ENCODE measurements around the gene GFRA1. TPM values are rescaled to one million over a fixed set of nuclear protein-coding genes. Genes with fewer than 3 reads are reported as not detected.

Gene GFRA1
- total and polyA plus RNA-seq, 2 of the 4 experiments (the other 2 are of a cell fraction): 9.1 to 9.3 TPM

DNA sequence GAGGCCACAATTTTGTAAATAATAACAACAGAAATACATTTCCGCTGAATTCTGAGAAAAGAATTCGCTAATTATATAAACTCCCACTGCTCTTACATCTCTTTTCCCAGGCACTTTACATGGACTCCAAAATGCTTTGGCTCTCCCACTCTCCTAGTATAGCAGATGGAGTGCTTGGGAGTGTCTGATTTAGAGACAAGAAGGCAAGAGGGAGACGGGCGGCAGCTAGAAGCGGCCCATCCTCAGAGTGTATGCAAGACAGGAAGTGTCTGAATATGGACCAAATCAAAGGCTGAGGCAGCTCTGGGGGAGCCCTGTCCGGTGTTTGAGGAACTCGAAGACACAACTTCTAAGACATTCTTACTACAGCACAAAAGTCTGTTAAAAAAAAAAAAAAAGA, 212.1 kb downstream of the GFRA1 start:
- H3K4me1 ChIP-seq (ENCODE audit: control insufficient read depth, insufficient read depth, low read length): no peaks in the 10 kb centered on the region
- H3K56ac ChIP-seq (ENCODE audit: extremely low read depth, insufficient read depth, low read length): no peak overlapping the region
- H3K4me3 ChIP-seq (ENCODE audit: insufficient read depth, low read depth, low read length): no peak overlapping the region
- no peaks in the 10 kb centered on the region for H3K36me3 ChIP-seq (ENCODE audit: control insufficient read depth, insufficient read depth, low read length)
- no peaks in the 10 kb centered on the region for H4K20me1 ChIP-seq (ENCODE audit: insufficient read depth, low read length)
- H3K9me3 ChIP-seq (ENCODE audit: control insufficient read depth, insufficient read depth, low read length): 0 out of 2 replicates have a peak, but pooled peaks cover 4% of the 10 kb centered on the region
- dilution Hi-C loops (cut with HindIII; ENCODE audit: low sequenced_read_pairs, unreplicated experiment): no loop called here
- no peak overlapping the region for H3K14ac ChIP-seq (replicated peaks; ENCODE audit: low read depth, low read length)
- no peak overlapping the region for H2BK20ac ChIP-seq (ENCODE audit: low read depth, low read length)
- no peak overlapping the region for H4K5ac ChIP-seq (ENCODE audit: low read depth, low read length)
- H3K18ac ChIP-seq (ENCODE audit: low read depth, low read length): no peak overlapping the region
- no peak overlapping the region for H3K4ac ChIP-seq (ENCODE audit: low read depth, low read length)
- H2AK5ac ChIP-seq (ENCODE audit: low read depth, low read length): no peak overlapping the region
- ATAC-seq (ENCODE audit: low read depth) (no peak), DNase-seq (no peak)
- no peaks in the 10 kb centered on the region; the same call in 1 of the 2 replicates for H3K9me1 ChIP-seq (ENCODE audit: insufficient read depth, low read length)
- BruUV-seq (replicated peaks): no TSS peak
- no peaks in the 10 kb centered on the region for H3K79me1 ChIP-seq (ENCODE audit: low read depth in 1 of 2, low read length in 2 of 2)
- H2AFZ ChIP-seq (replicated peaks; ENCODE audit: low read length, poor library complexity): no peak overlapping the region
- no peak overlapping the region for H4K8ac ChIP-seq (ENCODE audit: low read depth in 2 of 2, low read length in 2 of 2)
- intact Hi-C loops (cut with micrococcal nuclease): no loop called here
- TF ChIP-seq CHD1 (IDR thresholded peaks at IDR 0.05; ENCODE audit: low read depth, low read length): no peak
- TF ChIP-seq BHLHE40 (IDR thresholded peaks at IDR 0.05; ENCODE audit: low read depth, low read length): no peak
- TF ChIP-seq, protein P1, sequence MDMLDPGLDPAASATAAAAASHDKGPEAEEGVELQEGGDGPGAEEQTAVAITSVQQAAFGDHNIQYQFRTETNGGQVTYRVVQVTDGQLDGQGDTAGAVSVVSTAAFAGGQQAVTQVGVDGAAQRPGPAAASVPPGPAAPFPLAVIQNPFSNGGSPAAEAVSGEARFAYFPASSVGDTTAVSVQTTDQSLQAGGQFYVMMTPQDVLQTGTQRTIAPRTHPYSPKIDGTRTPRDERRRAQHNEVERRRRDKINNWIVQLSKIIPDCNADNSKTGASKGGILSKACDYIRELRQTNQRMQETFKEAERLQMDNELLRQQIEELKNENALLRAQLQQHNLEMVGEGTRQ (IDR thresholded peaks at IDR 0.05; ENCODE audit: low read depth, low read length): no peak
- TF ChIP-seq FOS (IDR thresholded peaks at IDR 0.05; ENCODE audit: low read depth, low read length): no peak
- no peak for TF ChIP-seq POLR2A (IDR thresholded peaks at IDR 0.05; ENCODE audit: low read depth, low read length)
- TF ChIP-seq RFX5 (IDR thresholded peaks at IDR 0.05; ENCODE audit: low read depth, low read length): no peak
- TF ChIP-seq NFE2L2 (IDR thresholded peaks at IDR 0.05; ENCODE audit: low read depth, low read length): no peak
- TF ChIP-seq, protein P2, sequence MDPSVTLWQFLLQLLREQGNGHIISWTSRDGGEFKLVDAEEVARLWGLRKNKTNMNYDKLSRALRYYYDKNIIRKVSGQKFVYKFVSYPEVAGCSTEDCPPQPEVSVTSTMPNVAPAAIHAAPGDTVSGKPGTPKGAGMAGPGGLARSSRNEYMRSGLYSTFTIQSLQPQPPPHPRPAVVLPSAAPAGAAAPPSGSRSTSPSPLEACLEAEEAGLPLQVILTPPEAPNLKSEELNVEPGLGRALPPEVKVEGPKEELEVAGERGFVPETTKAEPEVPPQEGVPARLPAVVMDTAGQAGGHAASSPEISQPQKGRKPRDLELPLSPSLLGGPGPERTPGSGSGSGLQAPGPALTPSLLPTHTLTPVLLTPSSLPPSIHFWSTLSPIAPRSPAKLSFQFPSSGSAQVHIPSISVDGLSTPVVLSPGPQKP (IDR thresholded peaks at IDR 0.05; ENCODE audit: borderline replicate concordance, low read depth, low read length): no peak
- TF ChIP-seq, protein P3, sequence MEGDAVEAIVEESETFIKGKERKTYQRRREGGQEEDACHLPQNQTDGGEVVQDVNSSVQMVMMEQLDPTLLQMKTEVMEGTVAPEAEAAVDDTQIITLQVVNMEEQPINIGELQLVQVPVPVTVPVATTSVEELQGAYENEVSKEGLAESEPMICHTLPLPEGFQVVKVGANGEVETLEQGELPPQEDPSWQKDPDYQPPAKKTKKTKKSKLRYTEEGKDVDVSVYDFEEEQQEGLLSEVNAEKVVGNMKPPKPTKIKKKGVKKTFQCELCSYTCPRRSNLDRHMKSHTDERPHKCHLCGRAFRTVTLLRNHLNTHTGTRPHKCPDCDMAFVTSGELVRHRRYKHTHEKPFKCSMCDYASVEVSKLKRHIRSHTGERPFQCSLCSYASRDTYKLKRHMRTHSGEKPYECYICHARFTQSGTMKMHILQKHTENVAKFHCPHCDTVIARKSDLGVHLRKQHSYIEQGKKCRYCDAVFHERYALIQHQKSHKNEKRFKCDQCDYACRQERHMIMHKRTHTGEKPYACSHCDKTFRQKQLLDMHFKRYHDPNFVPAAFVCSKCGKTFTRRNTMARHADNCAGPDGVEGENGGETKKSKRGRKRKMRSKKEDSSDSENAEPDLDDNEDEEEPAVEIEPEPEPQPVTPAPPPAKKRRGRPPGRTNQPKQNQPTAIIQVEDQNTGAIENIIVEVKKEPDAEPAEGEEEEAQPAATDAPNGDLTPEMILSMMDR (conservative IDR thresholded peaks at IDR 0.05; ENCODE audit: low read depth, low read length): no peak
- no peak for TF ChIP-seq SMC3 (IDR thresholded peaks at IDR 0.05; ENCODE audit: low read depth, low read length)
- TF ChIP-seq MXI1 (IDR thresholded peaks at IDR 0.05; ENCODE audit: borderline replicate concordance, low read depth, low read length): no peak
- no peak for TF ChIP-seq MAFK (IDR thresholded peaks at IDR 0.05; ENCODE audit: low read depth, low read length)
- ChIA-PET POLR2A (ENCODE audit: unreplicated experiment) (no interaction called here), CTCF (interaction anchor here (0.6 kb wide), 1 partner anchor 231 kb away, joined by 5 read pairs; no protein-coding TSS in a partner anchor)
- H3K27me3 ChIP-seq (ENCODE audit: control insufficient read depth, insufficient read depth, low read length): no peaks in the 10 kb centered on the region
- no peak overlapping the region for H3K27ac ChIP-seq (ENCODE audit: insufficient read depth, low read length)
- WGBS, 2 experiments (ENCODE audit: extremely low coverage in 2 of 2, insufficient read length in 1 of 2): no CpG with 5 or more reads among the region's 7 CpGs
- no peak overlapping the region for H2AK9ac ChIP-seq (replicated peaks; ENCODE audit: low read depth, low read length, poor library complexity)
- no peak overlapping the region for H3K23ac ChIP-seq (ENCODE audit: low read depth, low read length)
- in situ Hi-C loops (cut with MboI; ENCODE audit: low sequenced_read_pairs): no loop called here
- H4K91ac ChIP-seq (ENCODE audit: insufficient read depth, low read depth, low read length): no peak overlapping the region
- H3K9ac ChIP-seq (ENCODE audit: low read depth, low read length): no peak overlapping the region
- H3K4me2 ChIP-seq (ENCODE audit: low read depth, low read length): no peak overlapping the region
- no peak overlapping the region for H2BK5ac ChIP-seq (ENCODE audit: low read depth, low read length, poor library complexity, severe bottlenecking)
- H2BK15ac ChIP-seq (ENCODE audit: low read depth, low read length): no peak overlapping the region
- no peak overlapping the region for H2BK120ac ChIP-seq (ENCODE audit: low read depth, low read length)
